ENCODE measurements around the gene MGAM2.
"Not testable (repeated sequence)": the region's sequence is repeated elsewhere in the genome, so short reads cannot be mapped to it uniquely, and the experiment has no call there.

MGAM2 gene

DNA sequence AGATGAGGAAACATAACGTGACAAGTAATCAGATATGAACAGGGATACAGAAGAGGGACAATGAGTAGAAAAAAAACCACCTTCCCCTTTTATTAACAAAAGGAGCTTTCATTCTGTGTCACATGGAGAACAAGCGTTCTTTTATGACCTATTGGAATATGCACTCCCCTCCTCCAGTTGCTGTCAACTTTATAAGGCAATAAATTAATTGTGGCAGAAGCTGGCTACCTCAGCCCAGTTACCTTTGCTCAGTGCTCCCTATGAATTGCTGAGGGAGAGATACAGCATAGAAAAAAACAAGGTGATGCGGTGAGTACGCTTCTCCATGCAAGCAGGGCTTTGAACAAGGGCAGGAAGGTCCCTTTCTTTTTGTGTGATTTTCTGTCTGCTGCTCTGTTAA lies at the start of gene MGAM2:
TSS of gene MGAM2 (plus strand) at position 220 of the 400 bp plus-strand sequence. CDS start 5,156 bp downstream, outside the sequence.
- no peak within 1 kb of the TSS for H3K9ac ChIP-seq (ENCODE audit: low read length)
- H3K27me3 ChIP-seq (ENCODE audit: control insufficient read depth, insufficient read depth, low read length), result no peaks in the 10 kb centered on the region
- no peak within 1 kb of the TSS for H3K27ac ChIP-seq (ENCODE audit: low read depth, low read length)
- H3K4me1 ChIP-seq (ENCODE audit: control insufficient read depth, insufficient read depth, low read length), result no peaks in the 10 kb centered on the region
- no peak within 1 kb of the TSS for H3K4me3 ChIP-seq (ENCODE audit: low read length)
- H3K36me3 ChIP-seq (ENCODE audit: control insufficient read depth, insufficient read depth, low read length), result no peaks in the 10 kb centered on the region

DNA sequence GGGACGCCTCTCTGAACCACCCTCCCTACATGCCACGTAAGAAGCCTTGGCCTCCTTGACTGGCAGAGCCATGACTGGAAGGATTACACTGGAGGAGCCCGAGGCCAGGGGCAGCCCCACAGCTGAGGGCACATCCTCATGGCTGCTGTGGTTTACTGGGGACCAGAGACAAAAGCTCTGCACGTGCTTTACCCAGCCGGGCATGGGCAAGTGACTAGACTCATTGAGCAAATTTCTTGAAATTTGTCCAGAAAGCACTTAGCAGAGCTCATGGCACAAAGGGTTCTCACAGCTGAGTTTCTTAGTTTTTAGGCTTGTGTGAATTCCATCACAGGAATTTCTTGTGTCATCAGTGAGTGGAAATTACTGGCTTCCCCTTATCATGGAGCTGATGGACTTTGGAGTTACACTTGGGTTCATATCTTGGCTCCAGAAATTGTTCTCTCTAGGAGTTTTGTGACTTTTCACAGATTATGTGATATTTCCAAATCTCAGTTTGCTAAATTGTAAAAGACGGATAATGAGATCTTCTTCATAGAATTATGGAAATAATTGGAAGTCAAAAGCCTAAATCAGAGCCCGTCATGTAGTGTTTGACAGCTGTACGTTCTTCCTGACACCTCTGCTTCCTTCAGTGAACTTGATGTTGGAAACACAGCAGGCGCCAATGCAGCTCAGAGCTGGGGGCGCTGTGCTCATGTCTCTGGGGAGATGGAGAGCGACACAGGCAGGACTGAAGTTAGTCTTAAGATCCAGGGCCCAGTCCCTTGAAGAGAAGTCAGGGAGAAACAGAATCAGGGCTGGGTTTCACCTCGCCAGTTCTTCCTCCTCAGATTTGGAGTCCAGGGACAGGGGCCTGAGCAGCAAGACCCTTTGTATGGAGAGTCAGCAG lies 47.7 kb upstream of the MGAM2 start:
- Histone ChIP-seq H3K4me3 (ENCODE audit: low read length) (no peak overlapping the region), H3K27ac (ENCODE audit: low read depth, low read length) (no peak overlapping the region), H3K9ac (ENCODE audit: low read length) (no peak overlapping the region), H3K4me1 (ENCODE audit: control insufficient read depth, insufficient read depth, low read length) (no peaks in the 10 kb centered on the region), H3K36me3 (ENCODE audit: control insufficient read depth, insufficient read depth, low read length) (no peaks in the 10 kb centered on the region), H3K27me3 (ENCODE audit: control insufficient read depth, insufficient read depth, low read length) (no peaks in the 10 kb centered on the region)

GRCh38 chr7:142066536-142066935 lies 45.0 kb upstream of the MGAM2 start:
- H3K4me1 ChIP-seq (ENCODE audit: control insufficient read depth, insufficient read depth, low read length), result no peaks in the 10 kb centered on the region
- no peaks in the 10 kb centered on the region for H3K27me3 ChIP-seq (ENCODE audit: control insufficient read depth, insufficient read depth, low read length)
- H3K27ac ChIP-seq (ENCODE audit: low read depth, low read length), result no peak overlapping the region
- H3K4me3 ChIP-seq (ENCODE audit: low read length), result no peak overlapping the region
- H3K9ac ChIP-seq (ENCODE audit: low read length), result no peak overlapping the region
- H3K36me3 ChIP-seq (ENCODE audit: control insufficient read depth, insufficient read depth, low read length), result no peaks in the 10 kb centered on the region

DNA sequence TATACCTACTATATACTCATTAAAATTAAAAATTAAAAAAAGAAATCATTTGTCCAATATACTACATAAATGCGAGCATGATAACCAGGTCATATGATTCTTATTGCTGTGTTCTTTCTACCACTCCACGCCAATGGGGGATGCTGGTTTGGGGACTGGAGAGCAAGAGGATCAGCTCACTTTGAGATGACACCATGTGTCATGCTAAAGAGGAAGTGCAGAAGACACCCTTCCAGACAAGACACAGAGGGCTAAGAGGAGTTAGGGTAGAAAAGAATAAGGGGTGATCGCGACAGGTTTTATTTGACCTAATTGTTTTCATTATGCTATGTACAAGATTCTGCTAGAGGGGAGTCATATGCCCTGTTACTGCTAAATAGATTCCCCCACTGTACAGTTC lies 33.8 kb upstream of the MGAM2 start:
- no peaks in the 10 kb centered on the region for H3K36me3 ChIP-seq (ENCODE audit: control insufficient read depth, insufficient read depth, low read length)
- H3K4me3 ChIP-seq (ENCODE audit: low read length), result no peak overlapping the region
- H3K9ac ChIP-seq (ENCODE audit: low read length), result no peak overlapping the region
- H3K27me3 ChIP-seq (ENCODE audit: control insufficient read depth, insufficient read depth, low read length), result no peaks in the 10 kb centered on the region
- H3K27ac ChIP-seq (ENCODE audit: low read depth, low read length), result no peak overlapping the region
- no peaks in the 10 kb centered on the region for H3K4me1 ChIP-seq (ENCODE audit: control insufficient read depth, insufficient read depth, low read length)

DNA sequence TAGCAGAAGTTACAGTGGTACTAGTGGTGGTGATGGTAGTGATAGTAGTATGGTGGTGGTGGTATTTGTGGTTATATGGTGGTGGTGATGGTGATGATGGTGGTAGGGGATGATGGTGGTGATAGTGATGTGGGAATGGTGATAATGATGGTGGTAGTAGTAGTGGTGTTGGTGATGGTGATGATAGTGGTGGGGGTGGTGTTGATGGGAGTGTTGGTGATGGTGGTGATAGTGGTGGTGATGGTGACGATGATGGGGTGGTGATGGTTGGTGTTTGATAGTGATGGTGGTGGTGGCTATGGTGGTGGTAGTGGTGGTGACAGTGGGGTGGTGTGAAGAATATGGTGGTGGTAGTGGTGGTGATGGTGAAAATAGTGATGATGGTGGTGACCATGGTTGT lies 27.9 kb upstream of the MGAM2 start:
- no peaks in the 10 kb centered on the region for H3K27me3 ChIP-seq (ENCODE audit: control insufficient read depth, insufficient read depth, low read length)
- H3K27ac ChIP-seq (ENCODE audit: low read depth, low read length), result no peak overlapping the region
- no peak overlapping the region for H3K9ac ChIP-seq (ENCODE audit: low read length)
- no peak overlapping the region for H3K4me3 ChIP-seq (ENCODE audit: low read length)
- no peaks in the 10 kb centered on the region for H3K36me3 ChIP-seq (ENCODE audit: control insufficient read depth, insufficient read depth, low read length)
- H3K4me1 ChIP-seq (ENCODE audit: control insufficient read depth, insufficient read depth, low read length), result no peaks in the 10 kb centered on the region

DNA sequence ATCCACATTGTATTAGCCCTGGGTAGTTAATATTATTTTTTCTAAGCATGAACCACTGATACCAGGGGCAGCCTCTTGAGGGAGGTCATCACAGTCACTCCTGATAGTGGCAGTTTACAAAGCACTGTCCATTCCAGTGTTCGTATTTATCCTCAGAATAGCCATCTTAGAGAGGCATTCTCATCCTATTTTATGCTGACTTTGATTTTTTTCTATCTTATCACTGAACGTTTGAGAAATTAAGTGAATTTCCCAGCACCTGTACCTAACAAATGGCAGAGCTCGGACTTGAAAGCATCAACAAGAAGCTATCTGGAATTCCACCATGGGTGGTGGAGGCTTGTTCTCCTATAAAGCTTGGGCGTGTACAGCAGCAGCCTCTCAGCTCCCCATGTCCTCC lies 26.1 kb upstream of the MGAM2 start:
- H3K4me1 ChIP-seq (ENCODE audit: control insufficient read depth, insufficient read depth, low read length), result no peaks in the 10 kb centered on the region

DNA sequence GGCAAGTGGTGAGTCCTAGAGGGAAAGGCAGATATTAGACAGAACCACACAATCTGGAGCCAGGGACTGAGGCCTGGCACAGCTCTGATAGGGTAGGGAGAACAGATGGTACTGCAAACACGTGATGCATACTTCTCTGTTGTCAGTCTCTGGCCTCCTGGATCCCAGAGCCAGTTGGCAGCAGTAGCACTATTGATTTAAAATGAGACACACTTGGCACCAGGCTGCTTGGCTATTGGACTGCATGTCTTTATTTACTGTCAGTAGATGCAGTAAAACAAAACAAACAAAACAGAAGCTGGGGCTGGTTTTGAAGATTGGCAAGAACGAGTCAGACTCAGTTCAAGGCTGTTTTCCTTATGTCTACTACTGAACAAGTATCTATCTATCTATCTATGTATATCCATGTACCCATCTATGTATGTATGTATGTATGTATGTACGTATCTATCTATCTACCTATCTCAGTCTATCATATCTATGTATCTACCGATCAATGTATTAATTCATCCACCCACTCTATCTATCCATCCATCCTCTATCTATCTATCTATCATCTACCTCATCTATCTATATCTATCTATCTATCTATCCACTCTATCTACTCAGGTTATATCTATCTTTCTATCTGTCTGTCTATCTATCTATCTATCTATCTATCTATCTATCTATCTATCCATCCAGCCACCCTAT lies 23.4 kb upstream of the MGAM2 start:
- Histone ChIP-seq H3K9ac (ENCODE audit: low read length) (no peak overlapping the region), H3K27ac (ENCODE audit: low read depth, low read length) (no peak overlapping the region), H3K4me3 (ENCODE audit: low read length) (no peak overlapping the region), H3K36me3 (ENCODE audit: control insufficient read depth, insufficient read depth, low read length) (no peaks in the 10 kb centered on the region), H3K27me3 (ENCODE audit: control insufficient read depth, insufficient read depth, low read length) (no peaks in the 10 kb centered on the region), H3K4me1 (ENCODE audit: control insufficient read depth, insufficient read depth, low read length) (no peaks in the 10 kb centered on the region)

More for the DNA sequence above, 26.1 kb upstream of the MGAM2 start:
- Histone ChIP-seq H3K4me3 (ENCODE audit: low read length) (no peak overlapping the region), H3K27ac (ENCODE audit: low read depth, low read length) (no peak overlapping the region), H3K36me3 (ENCODE audit: control insufficient read depth, insufficient read depth, low read length) (no peaks in the 10 kb centered on the region), H3K27me3 (ENCODE audit: control insufficient read depth, insufficient read depth, low read length) (no peaks in the 10 kb centered on the region), H3K9ac (ENCODE audit: low read length) (no peak overlapping the region)

GRCh38 chr7:142089035-142089434 lies 22.5 kb upstream of the MGAM2 start:
- Histone ChIP-seq H3K9ac (ENCODE audit: low read length) (no peak overlapping the region), H3K27me3 (ENCODE audit: control insufficient read depth, insufficient read depth, low read length) (no peaks in the 10 kb centered on the region), H3K4me3 (ENCODE audit: low read length) (no peak overlapping the region), H3K4me1 (ENCODE audit: control insufficient read depth, insufficient read depth, low read length) (no peaks in the 10 kb centered on the region), H3K27ac (ENCODE audit: low read depth, low read length) (no peak overlapping the region), H3K36me3 (ENCODE audit: control insufficient read depth, insufficient read depth, low read length) (no peaks in the 10 kb centered on the region)

GRCh38 chr7:142091961-142092360 lies 19.6 kb upstream of the MGAM2 start:
- Histone ChIP-seq H3K4me1 (ENCODE audit: control insufficient read depth, insufficient read depth, low read length) (no peaks in the 10 kb centered on the region), H3K27me3 (ENCODE audit: control insufficient read depth, insufficient read depth, low read length) (no peaks in the 10 kb centered on the region), H3K36me3 (ENCODE audit: control insufficient read depth, insufficient read depth, low read length) (no peaks in the 10 kb centered on the region), H3K9ac (ENCODE audit: low read length) (no peak overlapping the region), H3K4me3 (ENCODE audit: low read length) (no peak overlapping the region), H3K27ac (ENCODE audit: low read depth, low read length) (no peak overlapping the region)

GRCh38 chr7:142094861-142095260 lies 16.7 kb upstream of the MGAM2 start:
- H3K27ac ChIP-seq (ENCODE audit: low read depth, low read length), result no peak overlapping the region
- H3K27me3 ChIP-seq (ENCODE audit: control insufficient read depth, insufficient read depth, low read length), result no peaks in the 10 kb centered on the region
- H3K36me3 ChIP-seq (ENCODE audit: control insufficient read depth, insufficient read depth, low read length), result no peaks in the 10 kb centered on the region
- H3K9ac ChIP-seq (ENCODE audit: low read length), result no peak overlapping the region
- no peaks in the 10 kb centered on the region for H3K4me1 ChIP-seq (ENCODE audit: control insufficient read depth, insufficient read depth, low read length)
- no peak overlapping the region for H3K4me3 ChIP-seq (ENCODE audit: low read length)

GRCh38 chr7:142097571-142097970 lies 13.9 kb upstream of the MGAM2 start:
- Histone ChIP-seq H3K36me3 (ENCODE audit: control insufficient read depth, insufficient read depth, low read length) (no peaks in the 10 kb centered on the region), H3K27me3 (ENCODE audit: control insufficient read depth, insufficient read depth, low read length) (no peaks in the 10 kb centered on the region), H3K4me3 (ENCODE audit: low read length) (no peak overlapping the region), H3K27ac (ENCODE audit: low read depth, low read length) (no peak overlapping the region), H3K4me1 (ENCODE audit: control insufficient read depth, insufficient read depth, low read length) (no peaks in the 10 kb centered on the region), H3K9ac (ENCODE audit: low read length) (no peak overlapping the region)

GRCh38 chr7:142098004-142098403 lies 13.5 kb upstream of the MGAM2 start:
- H3K27me3 ChIP-seq (ENCODE audit: control insufficient read depth, insufficient read depth, low read length), result no peaks in the 10 kb centered on the region
- H3K9ac ChIP-seq (ENCODE audit: low read length), result no peak overlapping the region
- no peak overlapping the region for H3K4me3 ChIP-seq (ENCODE audit: low read length)
- no peaks in the 10 kb centered on the region for H3K4me1 ChIP-seq (ENCODE audit: control insufficient read depth, insufficient read depth, low read length)
- H3K36me3 ChIP-seq (ENCODE audit: control insufficient read depth, insufficient read depth, low read length), result no peaks in the 10 kb centered on the region
- no peak overlapping the region for H3K27ac ChIP-seq (ENCODE audit: low read depth, low read length)

- not testable (repeated sequence) for H3K36me3 ChIP-seq (ENCODE audit: control insufficient read depth, insufficient read depth, low read length); H3K9ac ChIP-seq (ENCODE audit: low read length); H3K4me3 ChIP-seq (ENCODE audit: low read length); H3K27ac ChIP-seq (ENCODE audit: low read depth, low read length); H3K27me3 ChIP-seq (ENCODE audit: control insufficient read depth, insufficient read depth, low read length); H3K4me1 ChIP-seq (ENCODE audit: control insufficient read depth, insufficient read depth, low read length)
These were observed 12.2 kb upstream of the MGAM2 start for GRCh38 chr7:142099347-142099746.
